Left renal cortex interstitium (tissue), 4 donors: ENCODE data around the gene CXorf65. TPM values are rescaled to one million over a fixed set of nuclear protein-coding genes. Genes with fewer than 3 reads are reported as not detected.

Experiments
- DNase-seq, 4 donors: peaks; one replicate each; pipeline ENCODE4 v3.0.0-alpha.2; 2013; ENCODE audit warnings: low read depth in 4 of 4, low spot score in 2 of 4, missing footprints in 1 of 4
- polyA plus RNA-seq, 4 donors: library from polyadenylated mRNA; unstranded; fragments of 120-200 nt; gene quantifications; one replicate each; pipeline ENCODE4 v1.2.1, GENCODE V29; 2013; ENCODE audit not compliant: insufficient read length in 4 of 4

CXorf65 gene
- polyA plus RNA-seq, 4 donors: 0.54 to 0.60 TPM; not detected in 2

DNA sequence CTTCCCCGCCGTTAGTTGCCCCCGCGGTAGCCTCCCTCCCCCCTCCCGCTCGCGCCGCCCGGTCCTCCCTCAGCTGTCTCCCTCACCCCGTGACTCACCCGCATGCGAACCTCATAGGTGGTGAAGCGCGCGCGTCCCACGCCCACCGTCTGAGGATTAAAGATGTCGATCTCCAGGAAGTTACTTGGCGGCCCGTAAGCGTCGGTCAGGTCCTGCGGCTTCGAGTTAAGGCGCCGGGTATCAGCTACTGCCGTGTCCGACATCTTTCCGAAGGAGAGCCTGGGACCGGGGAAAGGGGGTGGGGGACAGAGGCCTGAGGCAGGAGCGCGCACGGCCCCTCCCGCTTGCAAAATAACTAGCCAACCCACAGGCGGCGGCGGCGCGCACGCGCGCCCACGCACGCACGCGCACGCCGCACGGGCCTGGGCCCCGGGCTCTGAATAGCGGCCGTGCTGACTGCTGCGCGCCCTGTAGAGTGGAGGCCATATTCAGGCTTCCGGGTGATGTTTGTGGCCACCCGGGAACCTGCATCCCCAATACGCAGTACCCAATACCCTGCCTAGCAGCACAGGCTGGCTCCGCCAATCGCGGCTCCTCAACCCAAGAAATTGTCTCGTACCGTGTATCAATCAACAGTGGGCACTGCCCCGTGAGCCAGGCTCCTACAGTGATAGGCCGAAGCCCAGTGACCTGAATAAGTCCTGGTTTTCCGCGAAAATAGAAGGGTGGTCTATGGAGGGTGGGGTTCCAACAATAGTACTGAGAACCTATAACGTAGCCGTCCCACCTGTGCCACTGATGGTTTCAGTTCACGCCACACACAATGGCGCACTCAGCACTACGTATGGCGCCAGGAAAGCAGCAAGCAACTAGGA is 38.3 kb downstream of the CXorf65 start, which contains the start of gene SNX12:
TSS of gene SNX12 (minus strand) at position 291 of the 875 bp plus-strand sequence. CDS start at position 263, 28 bp downstream.
- peak; percentile 53 to 77 (median 72) for DNase-seq

DNA sequence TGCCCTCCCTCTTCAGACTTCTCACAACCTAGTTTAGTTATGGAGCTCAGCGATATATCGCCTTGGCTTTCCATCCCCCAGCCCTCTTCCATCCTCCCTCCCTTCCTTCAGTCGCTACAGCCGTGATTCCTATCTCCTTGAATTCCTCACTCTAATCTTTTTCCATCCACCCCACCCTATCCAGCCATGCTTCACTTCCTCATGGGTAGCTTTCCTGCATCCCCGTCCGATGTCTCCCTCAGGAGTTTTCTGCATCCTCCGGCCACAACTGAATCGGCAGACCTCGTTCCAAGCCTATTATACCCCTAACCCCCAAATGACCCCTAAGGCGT is 38.9 kb downstream of the CXorf65 start:
- DNase-seq: peak in 1 of 4 donors; percentile 10

DNA sequence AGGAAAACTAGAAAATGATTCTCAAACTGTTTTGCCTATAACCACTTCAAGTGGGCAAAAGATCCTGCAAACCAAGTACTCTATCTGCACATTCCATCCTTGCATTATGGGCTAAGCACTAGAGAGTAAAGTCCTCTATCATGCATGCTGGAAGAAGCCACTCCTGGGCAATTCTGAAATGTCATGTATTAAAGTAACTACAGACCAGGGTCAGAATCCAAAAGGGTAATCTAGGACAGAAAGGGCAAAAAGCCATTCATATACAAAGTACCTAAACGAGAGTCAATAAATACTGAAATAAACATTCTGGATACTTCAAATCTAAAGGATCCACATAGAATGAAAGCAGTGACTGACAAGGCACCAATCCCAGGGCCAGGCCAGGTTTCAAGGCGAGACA is 39.5 kb downstream of the CXorf65 start:
- DNase-seq: no peak

DNA sequence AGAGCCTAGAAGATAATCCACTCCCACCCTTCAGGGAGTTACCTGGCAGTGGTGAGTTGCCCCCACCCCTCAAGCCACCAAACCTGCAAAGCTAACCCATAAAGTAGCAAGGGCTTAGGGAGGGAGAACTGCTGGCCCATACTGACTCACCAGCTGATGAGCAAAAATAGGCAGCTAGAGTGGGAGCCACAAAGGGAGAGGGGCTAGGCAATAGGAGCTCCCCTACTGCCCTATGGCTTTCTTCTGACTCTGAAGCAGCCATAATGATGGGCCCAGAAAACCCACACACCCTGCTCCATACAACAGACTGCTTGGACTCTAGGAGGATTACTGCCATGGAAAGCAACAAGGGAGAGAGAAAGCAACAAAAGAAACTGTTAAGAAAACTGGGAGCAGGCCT is 46.4 kb downstream of the CXorf65 start:
- DNase-seq: no peak

DNA sequence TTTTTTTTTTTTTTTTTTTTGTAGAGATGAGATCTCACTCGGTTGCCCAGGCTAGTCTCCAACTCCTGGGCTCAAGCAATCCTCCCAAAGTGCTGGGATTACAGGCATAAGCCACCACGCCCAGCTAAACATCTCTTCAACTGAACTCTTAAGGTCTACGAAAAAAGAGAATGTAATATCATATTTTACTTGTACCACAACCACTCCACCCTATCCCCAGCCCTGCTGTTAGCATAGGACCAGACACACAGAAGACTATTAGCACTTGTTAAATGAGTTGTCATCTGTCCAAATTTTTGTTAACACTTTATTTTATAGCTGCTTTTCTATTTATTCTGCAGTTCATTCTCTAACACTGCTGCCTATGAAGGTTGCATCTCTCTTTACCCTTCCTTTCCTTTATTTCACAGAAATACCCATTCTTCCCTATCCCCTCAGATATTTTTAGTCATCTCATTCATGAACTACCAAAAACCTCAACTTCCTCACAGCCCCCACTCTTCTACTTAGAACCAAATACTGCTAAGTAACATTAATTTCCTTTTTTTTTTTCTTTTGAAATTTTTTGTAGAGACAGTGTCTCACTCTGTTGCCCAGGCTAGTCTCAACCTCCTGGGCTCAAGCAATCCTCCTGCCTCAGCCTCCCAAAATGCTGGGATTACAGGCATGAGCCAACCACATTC is 48.6 kb downstream of the CXorf65 start:
- no peak for DNase-seq

DNA sequence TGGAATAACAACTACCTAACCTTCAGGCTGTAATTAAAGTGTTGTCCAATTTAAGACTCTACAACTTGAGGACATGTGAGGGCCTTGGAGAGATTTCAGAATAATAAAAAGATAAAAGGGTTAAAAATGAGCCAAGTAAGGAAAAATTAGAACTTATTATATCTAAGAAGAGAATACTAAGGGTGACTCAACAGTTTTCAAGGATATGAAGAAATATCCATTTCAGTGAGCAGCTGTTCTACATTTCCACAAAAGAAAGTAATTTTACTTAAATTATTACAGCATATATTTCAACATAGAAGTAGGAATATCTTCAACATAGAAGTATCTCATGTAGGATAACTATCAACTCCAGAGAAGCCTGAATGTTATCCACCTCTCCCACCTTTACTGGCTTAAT is 49.7 kb downstream of the CXorf65 start:
- DNase-seq: no peak

Other genes with a start within 250 kb of the CXorf65 start
- under 1 TPM; 0.08 to 0.14 (median 0.09) TPM for gene TEX11, start 198.0 kb downstream of the CXorf65 start, polyA plus RNA-seq
- gene SLC7A3, start 175.6 kb downstream of the CXorf65 start, polyA plus RNA-seq: 1 to 10 TPM; 2.3 to 2.7 (median 2.5) TPM
- gene SNX12, start 38.4 kb downstream of the CXorf65 start, polyA plus RNA-seq: 10 to 100 TPM; 48.0 to 62.0 (median 55.3) TPM
- gene FOXO4, start 10.9 kb downstream of the CXorf65 start, polyA plus RNA-seq: 10 to 100 TPM; 25.5 to 29.1 (median 25.9) TPM
- 1 to 10 TPM in 3 of 4 donors, under 1 TPM in 1; 0.88 to 1.7 (median 1.3) TPM for gene IL2RG, start 4.8 kb upstream of the CXorf65 start, polyA plus RNA-seq
- 10 to 100 TPM; 29.2 to 69.2 (median 44.1) TPM for gene MED12, start 11.9 kb upstream of the CXorf65 start, polyA plus RNA-seq
- 1 to 10 TPM; 4.9 to 6.0 (median 5.4) TPM for gene NLGN3, start 38.1 kb upstream of the CXorf65 start, polyA plus RNA-seq
- gene GJB1, start 116.5 kb upstream of the CXorf65 start, polyA plus RNA-seq: 10 to 100 TPM; 39.5 to 48.2 (median 45.5) TPM
- 10 to 100 TPM; 50.1 to 74.4 (median 58.1) TPM for gene ZMYM3, start 147.4 kb upstream of the CXorf65 start, polyA plus RNA-seq
- gene NONO, start 176.9 kb upstream of the CXorf65 start, polyA plus RNA-seq: 100 to 1,000 TPM; 571 to 672 (median 620) TPM
- gene ITGB1BP2, start 195.0 kb upstream of the CXorf65 start, polyA plus RNA-seq: 1 to 10 TPM in 2 of 4 donors, under 1 TPM in 2; 0.62 to 2.9 (median 1.9) TPM